HG03066 (cell line): ENCODE data around the gene SHFL.

Experiments
- ATAC-seq: cut with Tn5 transposase; IDR thresholded peaks from one replicate; pipeline ENCODE4 v1.9.1; 2021; ENCODE audit warnings: low read depth; ENCODE audit not compliant: unreplicated experiment

SHFL gene

DNA sequence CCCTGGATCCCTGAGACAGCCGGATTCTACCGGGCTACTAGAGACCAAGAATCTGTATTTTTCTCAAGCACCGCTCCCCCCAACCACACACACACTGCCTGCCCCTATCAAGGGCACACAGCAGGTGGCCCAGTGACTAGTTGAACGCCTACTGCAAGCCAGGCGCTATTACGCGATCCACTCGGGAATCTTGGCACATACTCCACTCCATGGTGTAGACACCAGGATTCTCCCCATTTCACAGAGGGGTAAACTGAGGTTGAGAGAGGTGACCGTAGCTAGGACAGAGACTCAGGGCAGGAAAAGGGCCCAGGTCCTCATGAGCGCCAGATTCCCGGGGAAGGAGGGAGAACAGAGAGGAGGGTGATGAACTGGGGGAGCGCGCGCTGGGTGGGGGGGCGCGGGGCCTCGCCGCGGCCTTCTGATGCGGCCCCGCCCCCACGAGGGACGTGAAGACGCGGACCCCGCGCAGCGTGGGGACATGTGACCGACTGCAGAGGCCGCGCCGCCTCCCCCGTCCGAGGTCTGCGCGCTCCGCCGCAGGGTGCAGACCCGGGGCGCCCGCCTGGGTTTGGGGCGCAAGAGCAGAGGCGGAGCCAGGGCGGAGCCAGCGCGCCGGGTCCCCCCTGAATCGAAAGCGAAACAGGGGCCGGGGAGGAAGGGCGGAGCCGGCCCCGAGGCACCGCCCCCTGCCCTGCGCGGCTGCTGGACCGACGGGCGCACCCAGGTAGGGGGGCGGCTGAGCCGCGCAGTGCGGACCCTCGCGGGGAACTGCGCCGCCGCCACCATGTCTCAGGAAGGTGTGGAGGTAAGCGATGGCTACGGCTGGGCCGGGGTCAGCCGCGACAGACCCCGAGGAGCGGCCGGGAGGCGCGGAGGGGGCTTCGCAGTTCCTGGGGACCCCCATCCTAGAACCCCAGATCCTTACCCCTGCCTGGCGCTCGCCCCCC, at the start of gene SHFL:
TSS of gene SHFL (plus strand) at position 677 of the 950 bp plus-strand sequence. CDS start at position 788, 111 bp downstream.
- no peak for ATAC-seq

- ATAC-seq = no peak
Observed at GRCh38 chr19:10036601-10037071, 49.5 kb upstream of the SHFL start.

- ATAC-seq = no peak
Observed at GRCh38 chr19:10037367-10037766, 48.8 kb upstream of the SHFL start.

DNA sequence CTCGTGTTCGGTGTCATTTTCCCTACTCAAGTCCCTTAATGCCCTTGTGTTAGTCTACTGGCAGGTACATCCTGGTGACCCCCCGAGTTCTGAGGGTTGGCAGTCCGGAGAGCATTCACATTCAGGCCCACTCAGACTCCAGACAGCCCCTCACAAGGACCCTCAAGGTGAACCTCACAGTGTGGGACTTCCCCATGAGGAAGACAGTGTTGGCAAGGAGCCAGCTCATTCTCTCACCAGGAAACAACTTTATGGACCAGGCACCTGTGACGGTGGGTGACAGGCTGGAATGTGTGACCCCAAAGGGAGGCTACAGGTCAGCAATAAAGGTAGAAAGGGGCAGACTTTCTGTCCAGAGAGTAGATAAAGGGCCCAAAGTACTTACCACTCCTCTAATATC, 48.3 kb upstream of the SHFL start:
- no peak for ATAC-seq

GRCh38 chr19:10043286-10043927, 42.7 kb upstream of the SHFL start:
- ATAC-seq = no peak

DNA sequence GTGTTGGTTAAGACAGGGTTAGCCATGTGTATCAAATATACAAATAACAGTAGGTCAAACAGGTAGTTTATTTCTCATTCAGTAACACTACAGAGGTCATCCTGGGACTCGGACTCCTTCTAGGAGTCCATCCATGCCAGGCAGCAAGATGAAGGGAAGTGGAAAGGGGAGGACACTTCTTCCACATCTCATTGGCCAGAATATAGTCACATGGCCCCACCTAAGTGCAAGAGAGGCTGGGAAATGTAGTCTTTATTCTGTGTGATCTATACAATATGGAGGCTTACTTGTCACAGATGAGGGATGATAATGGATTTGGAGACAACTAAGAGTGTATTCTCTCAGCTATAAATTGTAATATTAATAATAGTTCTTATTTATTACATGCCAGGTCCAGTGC, 41.7 kb upstream of the SHFL start:
- no peak for ATAC-seq

GRCh38 chr19:10045371-10045770, 40.7 kb upstream of the SHFL start:
- no peak for ATAC-seq

DNA sequence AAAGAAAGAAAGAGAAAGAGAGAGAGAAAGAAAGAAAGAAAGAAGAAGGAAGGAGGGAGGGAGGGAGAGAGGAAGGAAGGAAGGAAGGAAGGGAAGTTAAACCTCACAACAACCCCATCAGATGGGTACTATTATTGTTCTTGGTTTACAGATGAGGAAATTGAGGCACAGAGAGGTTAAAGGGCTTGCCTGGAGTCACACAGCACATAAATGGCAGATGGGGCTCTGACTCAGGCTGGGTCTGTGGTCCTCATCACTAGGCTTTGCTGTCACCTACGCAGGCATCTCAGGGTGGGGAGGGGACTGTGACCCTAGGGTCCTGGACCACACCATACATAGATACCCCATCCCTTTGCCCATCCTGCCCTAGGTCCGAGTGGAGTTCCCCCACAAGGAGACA, 36.5 kb upstream of the SHFL start:
- ATAC-seq = no peak

DNA sequence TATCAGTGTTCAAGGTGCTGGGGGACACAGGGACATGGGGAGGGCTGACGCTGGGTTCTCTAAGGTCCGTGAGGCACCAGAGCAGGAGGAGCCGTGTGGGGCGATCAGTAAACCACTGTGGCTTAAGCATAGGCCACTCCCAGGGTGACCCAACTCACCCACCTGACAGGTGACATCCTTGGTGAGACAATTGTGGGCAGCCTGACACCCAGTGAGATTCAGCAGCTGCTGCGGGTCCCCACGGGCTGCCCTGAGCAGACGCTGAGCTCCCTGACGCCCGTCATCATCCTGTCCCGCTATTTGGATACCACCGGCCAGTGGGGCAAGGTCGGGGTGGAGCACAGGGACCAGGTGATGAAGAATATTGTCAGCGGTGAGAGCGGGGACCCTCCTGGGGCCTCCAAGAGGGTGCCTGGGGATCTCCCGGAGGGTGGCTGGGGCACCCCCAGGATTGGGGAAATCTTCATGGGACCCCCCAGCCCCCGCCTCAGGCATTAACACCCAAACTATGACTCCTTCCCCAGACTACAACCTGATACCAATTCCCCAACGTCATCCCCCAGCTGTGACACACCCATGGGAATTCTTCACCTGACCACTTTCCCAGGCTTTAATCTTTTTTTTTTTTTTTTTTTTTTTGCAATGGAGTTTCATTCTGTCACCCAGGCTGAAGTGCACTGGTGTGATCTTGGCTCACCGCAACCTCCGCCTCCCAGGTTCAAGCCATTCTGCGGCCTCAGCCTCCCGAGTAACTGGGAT, 33.3 kb upstream of the SHFL start:
- ATAC-seq = no peak

GRCh38 chr19:10061717-10062310, 24.3 kb upstream of the SHFL start:
- ATAC-seq = no peak

GRCh38 chr19:10068205-10068604, 17.9 kb upstream of the SHFL start:
- no peak for ATAC-seq

DNA sequence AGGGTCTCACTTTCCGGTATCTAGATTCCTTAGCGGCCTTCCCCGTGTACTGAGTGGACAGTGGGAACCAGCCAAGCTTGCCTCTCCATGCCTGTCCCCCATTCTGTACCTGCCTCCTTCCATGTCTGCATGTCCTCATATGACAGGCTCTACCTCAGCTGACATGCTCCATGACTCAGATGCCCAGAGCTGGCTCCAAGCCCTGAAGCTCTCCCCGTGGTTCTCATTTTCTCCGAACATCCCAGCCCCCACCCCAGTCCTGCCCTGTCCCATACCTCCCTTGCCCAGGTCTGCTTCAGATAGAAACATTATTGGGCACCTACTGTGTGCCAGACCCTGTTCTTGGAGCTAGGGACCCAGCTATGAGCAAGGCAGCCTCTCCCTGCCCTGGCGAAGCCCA, 17.1 kb upstream of the SHFL start:
- no peak for ATAC-seq

DNA sequence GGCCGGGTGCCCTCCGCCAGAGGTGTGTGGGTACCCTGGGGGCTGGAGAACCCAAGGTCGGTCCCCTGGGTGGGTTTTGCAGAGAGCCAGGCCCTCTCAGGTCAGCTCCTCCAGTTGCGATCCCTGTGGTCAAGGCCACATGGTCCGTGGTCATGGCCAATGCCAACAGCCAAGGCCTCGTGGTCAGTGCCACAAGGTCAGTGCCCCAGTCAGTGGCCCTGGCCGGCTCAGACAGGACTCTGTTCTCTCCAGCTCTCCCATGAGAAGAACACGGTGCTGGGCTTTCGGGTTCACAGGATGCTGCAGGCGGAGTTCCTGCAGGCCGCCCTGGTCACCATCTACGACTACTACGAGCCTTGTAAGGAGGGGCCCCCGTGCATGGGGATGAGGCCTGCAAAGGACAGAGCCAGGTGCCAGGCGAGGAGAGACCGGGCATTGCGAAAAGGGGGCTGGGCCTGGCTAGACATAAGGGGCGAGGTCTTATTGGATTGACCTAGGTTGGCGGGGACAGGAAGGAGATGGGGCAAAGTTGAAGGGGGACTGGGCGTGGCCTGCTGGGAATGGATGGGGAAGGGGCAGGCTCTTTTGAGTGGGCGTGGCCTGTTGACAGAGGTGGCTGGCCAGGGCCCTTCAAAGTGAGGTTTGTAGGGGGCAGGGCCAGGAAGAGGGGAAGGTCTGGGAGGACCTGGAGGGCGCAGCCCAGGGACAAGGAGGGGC, 15.2 kb upstream of the SHFL start:
- no peak for ATAC-seq

DNA sequence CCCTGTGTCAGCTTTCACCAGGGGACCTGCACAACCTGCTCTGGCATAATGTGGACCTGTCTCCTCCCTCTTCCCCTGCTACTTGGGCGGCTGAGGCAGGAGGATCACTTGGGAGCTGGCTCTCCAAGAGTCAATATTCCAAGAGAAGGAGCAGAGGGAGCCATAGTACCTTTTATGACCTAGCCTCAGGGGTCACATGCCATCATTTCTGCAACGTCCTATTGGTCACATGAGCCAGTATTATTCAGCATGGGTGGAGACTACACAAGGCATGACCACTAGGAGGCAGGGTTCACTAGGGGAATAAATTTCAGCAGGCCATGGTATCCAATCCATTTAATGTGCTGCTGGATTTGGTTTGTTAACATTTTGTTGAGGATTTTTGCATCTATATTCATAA, 12.0 kb upstream of the SHFL start:
- ATAC-seq = no peak

GRCh38 chr19:10076535-10076934, 9.6 kb upstream of the SHFL start:
- ATAC-seq = no peak

DNA sequence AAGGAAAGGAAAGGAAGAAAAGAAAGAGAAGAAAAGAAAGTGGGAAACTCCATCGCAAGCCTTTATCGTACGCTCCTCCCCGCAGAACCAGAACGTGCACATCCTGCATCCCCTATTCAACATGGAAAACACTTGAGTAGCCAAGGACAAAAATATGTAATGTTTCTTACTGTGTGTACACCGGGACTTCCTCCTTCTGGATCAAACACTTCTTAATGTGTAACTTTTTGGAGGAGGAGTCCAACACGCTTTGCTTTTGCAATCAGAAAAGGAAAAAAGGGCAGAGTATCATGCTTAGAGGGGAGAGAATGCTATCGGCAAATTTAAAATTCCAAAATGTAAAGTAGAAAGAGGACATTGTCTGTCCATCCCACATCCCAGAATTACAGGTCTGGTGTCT, 7.8 kb upstream of the SHFL start:
- ATAC-seq = no peak

- ATAC-seq = no peak
Observed at GRCh38 chr19:10079031-10079453, 7.1 kb upstream of the SHFL start.

DNA sequence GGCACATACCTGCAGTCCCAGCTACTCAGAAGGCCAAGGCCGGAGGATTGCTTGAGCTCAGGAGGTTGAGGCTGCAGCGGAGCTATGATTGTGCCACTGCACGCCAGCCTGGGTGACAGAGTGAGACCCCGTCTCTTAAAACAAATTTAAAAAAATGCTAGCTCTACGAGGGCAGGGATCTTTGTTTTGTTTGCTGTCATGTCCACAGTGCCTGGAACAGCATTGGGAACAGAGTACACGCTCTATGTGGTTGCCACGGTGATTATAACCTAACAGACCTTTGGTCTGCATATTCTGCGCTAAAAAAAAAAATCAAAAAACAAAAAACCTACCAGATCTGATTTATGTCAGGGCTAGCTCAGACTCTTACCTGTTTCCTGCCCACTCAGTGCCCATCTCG, 2.2 kb upstream of the SHFL start:
- ATAC-seq = no peak

DNA sequence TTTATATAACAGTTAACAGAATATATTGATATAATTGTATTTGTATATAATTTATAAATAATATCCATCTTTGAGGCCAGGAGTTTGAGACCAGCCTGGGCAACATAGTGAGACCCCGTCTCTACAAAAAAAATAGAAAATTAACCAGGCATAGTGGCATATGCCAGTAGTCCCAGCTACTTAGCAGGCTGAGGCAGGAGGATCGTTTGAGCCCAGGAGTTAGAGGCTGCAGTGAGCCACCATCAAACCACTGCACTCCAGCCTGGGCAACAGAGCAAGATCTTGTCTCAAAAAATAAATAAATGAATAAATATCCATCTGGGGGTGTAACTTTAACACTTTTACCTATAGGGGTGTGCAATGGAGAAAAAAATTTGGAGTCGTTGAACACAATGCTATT, 1.3 kb upstream of the SHFL start:
- ATAC-seq = no peak

DNA sequence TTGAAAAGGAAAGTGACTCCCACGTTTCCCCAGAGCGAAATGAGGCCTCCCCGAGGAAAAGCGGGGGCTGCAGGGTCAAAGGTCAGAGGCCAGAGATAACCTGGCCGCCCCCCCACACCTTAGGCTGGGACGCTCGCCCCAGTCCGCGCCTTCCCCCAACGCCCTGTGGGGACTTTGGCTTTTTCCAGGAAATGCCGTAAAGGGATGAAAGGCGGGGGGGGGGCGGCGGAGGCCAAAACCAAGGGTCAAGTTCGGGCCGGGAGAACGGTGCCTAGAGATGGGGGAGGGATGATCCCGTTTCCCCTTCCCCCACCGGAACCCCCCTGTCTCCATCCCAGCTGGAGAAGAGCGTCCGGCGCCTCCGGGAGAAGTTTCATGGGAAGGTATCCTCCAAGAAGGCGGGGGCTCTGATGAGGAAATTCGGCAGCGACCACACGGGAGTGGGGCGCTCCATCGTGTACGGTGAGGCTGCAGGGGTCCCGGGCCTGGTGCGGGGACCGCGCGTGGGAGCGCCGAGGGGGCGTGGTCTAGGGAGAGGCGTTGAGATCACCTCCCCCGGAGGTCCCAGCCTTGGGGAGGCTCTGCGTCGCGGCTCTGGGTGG, 575 bp downstream of the SHFL start:
- ATAC-seq = no peak
